Stromal cell of bone marrow (primary cell): ENCODE measurements around the gene ATP2A3.
"Not testable (repeated sequence)": the region's sequence is repeated elsewhere in the genome, so short reads cannot be mapped to it uniquely, and the experiment has no call there.

Source experiments
- DNase-seq: peaks from one replicate; pipeline ENCODE4 v3.0.0-alpha.2; 2012; ENCODE audit warnings: low read depth

Gene ATP2A3

GRCh38 chr17:3954976-3955672 lies 9.1 kb downstream of the ATP2A3 start:
- DNase-seq, result no peak

DNA sequence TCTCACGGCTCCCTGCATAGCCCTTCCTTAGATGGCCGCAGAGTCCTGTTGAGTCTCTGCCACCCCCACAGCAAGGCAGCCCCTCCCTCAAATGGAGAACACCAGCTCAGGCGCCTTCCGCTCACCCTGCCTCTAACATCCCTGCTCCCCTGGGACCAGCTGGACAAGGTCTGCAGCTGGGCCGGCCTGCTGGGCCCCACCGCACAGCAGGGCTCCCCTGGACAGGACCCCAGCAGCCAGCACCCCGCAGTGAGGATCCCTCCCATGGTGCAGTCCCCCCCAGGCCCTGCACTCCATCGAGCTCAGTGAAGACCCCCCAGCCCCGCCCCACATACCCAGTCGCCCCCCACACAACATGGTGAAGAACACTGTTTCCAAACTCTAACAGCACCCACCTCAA lies 10.2 kb downstream of the ATP2A3 start:
- DNase-seq, result no peak

GRCh38 chr17:3953542-3953941 lies 10.7 kb downstream of the ATP2A3 start:
- DNase-seq, result no peak

GRCh38 chr17:3952186-3952585 lies 12.1 kb downstream of the ATP2A3 start:
- no peak for DNase-seq

DNA sequence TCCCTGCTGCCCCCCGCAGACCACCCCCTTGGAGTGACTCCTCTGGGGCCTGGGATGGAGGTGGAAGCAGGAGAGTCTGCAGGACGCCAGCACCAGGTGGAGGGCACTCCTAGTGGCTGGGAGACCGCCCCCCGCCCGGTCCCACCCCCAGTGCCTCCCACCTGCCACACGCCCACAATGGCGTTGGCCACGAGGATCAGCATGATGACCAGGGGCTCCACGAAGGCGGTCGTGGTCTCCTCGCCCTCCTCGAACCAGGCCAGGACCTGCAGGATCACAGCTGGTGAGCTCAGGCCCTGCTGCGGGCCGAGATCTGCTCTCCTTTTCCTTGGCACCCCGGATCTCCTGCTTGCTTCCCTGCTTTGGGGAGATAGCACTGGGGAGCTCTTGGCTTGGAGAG lies 12.8 kb downstream of the ATP2A3 start:
- DNase-seq, result no peak

DNA sequence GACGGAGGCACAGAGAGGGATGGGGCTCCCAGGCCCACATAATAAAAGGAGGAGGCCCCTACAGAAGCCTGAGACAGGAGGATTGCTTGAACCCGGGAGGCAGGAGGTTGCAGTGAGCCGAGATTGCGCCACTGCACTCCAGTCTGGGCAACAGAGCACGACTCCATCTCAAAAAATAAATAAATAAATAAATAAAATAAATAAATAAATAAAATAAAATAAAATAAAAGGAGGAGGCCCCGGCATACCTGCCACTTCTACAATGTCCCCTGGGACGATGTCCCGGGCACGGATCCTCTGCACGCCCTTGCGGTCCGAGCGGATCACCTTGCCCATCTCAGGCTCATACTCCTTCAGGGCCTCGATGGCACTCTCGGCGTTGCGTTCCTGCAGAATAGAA lies 13.2 kb downstream of the ATP2A3 start:
- DNase-seq, result no peak

DNA sequence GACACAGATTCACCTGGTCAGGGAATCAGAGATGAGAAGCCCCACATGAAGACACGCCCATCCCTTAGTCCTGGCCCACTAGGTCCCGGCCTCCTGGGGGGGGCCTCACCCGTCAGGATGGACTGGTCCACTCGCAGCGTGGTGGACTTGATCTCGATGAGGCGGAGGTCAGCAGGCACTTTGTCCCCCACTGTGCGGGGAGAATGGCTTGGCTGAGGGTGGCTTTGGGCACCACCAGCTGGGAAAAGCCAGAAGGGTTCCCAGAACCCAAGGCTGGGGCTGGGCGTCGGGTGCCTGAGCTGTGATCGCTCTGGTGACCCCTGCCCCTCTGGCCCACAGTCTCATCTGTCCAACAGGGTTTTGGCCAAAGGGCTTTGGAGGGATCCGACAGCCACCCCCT lies 13.7 kb downstream of the ATP2A3 start:
- no peak for DNase-seq

- DNase-seq, result no peak
Measured at GRCh38 chr17:3949418-3949817, 14.8 kb downstream of the ATP2A3 start.

DNA sequence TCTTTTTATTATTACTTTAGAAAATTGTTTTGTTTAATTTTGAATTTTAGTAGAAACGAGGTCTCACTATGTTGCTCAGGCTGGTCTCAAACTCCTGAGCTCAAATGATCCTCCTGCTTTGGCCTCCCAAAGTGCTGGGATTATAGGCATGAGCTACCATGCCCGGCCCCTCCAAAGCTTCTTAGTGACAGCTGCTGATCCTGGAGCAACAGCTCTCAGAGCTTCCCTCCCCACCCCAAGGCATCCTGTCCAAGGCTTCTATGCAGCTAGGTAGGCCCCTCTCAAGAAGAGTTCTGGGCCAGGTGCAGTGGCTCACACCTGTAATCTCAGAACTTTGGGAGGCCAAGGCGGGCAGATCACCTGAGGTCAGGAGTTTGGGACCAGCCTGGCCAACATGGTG lies 15.7 kb downstream of the ATP2A3 start:
- not testable (repeated sequence) for DNase-seq

DNA sequence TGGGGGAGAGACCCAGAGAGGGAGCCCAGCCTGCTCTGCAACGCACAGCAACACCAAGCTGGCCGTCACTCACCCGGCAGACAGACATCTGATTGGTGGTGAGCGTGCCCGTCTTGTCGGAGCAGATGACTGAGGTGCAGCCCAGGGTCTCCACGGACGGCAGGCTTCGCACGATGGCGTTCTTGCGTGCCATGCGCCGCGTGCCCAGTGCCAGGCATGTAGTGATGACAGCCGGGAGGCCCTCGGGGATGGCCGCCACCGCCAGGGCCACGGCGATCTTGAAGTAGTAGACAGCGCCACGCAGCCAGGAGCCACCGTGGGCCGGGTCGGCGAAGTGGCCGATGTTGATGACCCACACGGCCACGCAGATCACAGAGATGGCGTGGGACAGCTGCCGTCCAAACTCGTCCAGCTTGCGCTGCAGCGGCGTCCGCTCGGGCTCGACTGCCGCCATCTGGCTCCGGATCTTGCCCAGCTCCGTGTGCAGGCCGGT lies 16.9 kb downstream of the ATP2A3 start:
- DNase-seq, result no peak

- DNase-seq, result no peak
Measured at GRCh38 chr17:3946711-3947235, 17.5 kb downstream of the ATP2A3 start.

DNA sequence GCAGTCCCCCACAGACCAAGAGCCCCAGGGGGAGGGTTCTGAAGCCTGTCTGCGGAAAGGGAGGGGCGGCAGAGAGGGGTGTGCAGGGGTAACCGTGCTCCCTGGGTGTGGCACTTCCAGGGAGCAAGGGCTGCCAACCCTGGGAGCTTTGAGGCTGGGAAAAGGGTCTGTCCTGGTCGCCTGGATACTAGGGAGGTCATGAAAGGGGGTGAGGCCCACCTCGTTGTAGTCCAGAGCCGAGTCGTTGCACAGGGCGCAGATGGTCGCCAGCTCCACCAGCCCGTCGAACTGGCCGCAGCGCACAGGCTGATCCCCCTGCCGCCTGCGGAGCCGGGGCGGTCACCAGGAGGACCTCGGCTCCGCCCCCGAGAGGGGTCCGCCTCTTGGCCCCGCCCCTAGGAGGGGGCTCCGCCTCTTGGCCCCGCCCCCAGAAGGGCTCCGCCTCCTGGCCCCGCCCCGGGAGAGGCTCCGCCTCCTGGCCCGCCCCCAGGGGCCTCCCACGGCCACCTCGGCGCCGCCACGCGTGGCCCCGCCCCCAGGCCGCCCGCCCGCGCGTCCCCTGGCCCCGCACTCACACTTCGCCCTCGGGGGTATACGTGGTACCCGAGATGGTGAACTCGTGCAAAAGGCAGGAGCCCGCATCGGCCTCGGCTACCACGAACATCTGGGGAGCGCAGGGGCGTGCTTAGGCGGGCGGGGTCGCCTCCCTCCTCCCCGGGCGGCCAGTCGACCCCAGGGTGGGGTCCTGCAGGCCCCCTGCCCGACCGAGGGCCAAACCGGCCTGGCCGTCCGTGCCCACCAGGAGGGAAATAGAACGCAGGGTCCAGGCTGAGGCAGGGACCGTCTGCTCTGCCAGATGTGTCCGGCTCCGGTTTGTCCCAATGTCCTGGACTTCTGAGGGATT lies 19.5 kb downstream of the ATP2A3 start:
- DNase-seq, result no peak

DNA sequence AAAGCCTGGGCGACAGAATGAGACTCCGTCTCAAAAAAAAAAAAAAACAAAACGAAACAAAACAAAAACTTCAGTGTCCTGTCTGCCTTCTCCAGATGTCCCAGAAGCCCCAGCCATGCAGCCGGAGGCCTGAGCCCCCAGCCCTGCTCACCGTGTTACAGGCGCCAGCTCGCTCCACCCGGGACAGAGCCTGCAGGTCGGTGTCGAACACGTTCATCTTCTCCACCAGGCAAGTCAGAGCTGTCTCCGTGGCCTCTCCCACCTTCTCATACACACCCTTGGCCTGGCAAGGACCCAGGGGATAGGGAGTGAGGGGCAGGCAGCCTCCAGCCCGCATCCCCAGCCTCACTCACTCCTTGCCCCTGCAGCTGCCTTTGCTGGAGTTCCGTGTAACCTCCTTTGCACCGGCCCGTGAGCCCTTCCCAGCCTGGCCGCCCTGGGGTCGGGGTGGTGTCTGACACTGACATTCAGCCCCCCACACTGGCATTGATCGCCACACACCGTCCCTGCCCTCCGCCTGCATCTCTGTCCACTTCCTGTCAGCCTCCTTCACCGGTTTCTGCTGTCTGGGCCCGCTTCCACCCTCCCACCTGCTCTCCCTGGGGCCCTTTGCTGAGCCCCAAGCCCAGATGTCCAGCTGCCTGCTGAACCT lies 20.9 kb downstream of the ATP2A3 start:
- DNase-seq, result no peak

- DNase-seq, result no peak
Measured at GRCh38 chr17:3940965-3941698, 23.1 kb downstream of the ATP2A3 start.

GRCh38 chr17:3937359-3937758 lies 26.9 kb downstream of the ATP2A3 start:
- DNase-seq, result no peak

- DNase-seq, result no peak
Measured at GRCh38 chr17:3935825-3936355, 28.3 kb downstream of the ATP2A3 start.

DNA sequence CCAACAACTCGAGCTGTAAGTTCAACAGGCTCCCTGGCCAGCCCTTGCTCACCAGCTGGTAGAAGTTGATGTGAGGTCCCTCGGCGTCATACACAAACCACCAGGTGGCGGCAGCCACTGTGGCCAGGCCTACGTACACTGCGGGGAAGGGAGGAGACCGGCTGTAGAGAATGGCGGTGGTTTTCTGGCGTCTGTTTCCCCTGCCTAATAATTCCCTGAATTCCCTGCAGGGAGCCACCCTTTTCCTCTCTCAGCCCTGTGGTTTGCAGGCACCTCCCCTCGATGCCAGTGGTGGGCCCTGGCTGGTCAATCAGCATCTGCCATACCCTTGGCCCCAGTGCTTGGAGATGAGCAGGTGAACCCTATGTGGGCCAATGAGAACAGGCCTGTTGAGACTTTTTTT lies 29.1 kb downstream of the ATP2A3 start:
- no peak for DNase-seq

DNA sequence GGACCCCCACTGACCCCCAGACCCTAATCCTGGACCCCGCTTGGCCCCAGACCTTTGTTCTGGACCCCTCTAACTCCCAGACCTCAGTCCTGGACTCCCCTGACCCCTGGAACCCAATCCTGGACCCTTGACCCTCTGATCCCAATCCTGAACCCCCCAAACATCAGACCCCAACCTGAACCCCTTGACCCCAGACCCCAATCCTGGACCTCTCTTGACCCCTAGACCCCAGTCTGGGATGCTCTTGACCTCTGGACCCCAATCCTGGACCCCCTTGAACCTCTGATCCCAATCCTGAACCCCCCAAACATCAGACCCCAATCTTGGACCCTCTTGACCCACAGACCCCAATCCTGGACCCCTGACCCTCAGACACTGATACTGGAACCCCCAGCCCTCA lies 34.5 kb downstream of the ATP2A3 start:
- no peak for DNase-seq

- no peak for DNase-seq
Measured at GRCh38 chr17:3929181-3929580, 35.1 kb downstream of the ATP2A3 start.

DNA sequence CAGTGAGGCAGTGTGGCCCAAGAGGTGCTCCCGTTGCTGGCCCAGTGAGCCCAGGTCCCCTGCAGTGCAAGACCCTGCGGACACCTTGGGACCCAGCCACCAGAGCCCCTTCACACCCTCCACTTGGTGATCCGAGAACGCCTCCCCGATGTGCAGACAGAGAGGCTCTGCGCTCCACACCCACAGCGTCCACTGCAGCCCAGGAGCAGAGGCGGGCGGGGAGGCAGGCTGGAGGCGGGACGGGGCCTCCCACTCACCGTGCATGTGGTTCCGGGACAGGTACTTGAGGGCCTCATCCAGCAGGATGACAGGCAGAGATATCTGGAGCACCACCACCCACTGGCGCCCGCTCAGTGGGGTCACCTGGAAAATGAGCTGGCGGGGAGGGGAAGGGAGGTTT lies 35.8 kb downstream of the ATP2A3 start:
- no peak for DNase-seq

DNA sequence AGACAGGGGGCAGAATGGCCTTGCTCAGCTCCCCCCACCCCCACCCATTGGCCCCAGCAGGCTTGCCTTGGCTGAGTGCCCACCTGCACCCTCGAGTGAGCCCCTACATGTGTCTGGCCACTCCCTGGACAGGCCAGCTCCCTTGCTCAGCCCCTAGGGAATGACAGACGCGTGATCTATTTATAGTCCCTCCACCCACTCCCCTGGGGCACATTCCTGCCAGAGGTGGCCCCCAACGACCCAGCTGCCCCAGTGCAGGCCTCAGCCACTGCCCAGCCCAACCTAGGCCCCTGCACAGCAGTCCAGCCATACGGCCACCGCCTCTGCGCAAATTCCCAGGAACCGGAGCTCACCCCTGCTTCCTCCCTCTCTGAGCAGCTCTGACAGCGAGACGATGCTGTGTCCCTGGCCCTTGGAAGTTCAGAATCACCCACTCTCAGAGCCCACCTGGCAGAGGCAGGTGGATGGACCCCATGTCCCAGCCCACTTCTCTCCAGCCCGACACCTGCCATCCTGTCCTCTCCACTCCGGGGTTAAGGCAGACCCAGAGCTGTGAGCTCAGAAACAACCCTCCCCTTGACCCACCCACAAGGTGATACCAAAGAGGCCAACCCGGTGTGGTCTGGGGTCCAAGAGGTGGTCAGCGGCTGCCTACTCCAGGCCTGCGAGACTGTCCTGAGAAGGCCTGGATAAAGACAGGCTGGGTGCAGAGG lies 36.5 kb downstream of the ATP2A3 start:
- DNase-seq, result no peak
